Esophagus squamous epithelium (tissue), 5 donors: ENCODE results near the gene ITSN2. TPM values are rescaled to one million over a fixed set of nuclear protein-coding genes. Genes with fewer than 3 reads are reported as not detected.

Source experiments
- DNase-seq: peaks from one replicate; lab custom pipeline; 2025; lab: John Stamatoyannopoulos, UW
- H3K27ac ChIP-seq, 4 donors: fragments of 200-600 bp; sonication (generic); one replicate each; pipeline ENCODE4 v1.5.1; 2016 to 2019; ENCODE audit warnings: mild to moderate bottlenecking in 1 of 4
- H3K27me3 ChIP-seq, 4 donors: fragments of 200-600 bp; sonication (generic); 1 replicate in 3 of 4; 2 replicates in 1 of 4; pipeline versions ENCODE4 v1.5.1 to v1.6.0; 2017 to 2021; ENCODE audit warnings: antibody characterized with exemption in 1 of 4
- H3K36me3 ChIP-seq, 3 donors: fragments of 200-600 bp; sonication (generic); one replicate each; pipeline ENCODE4 v1.5.1; 2016 to 2019
- H3K4me1 ChIP-seq, 3 donors: fragments of 200-600 bp; sonication (generic); one replicate each; pipeline ENCODE4 v1.5.1; 2017 to 2019
- H3K4me3 ChIP-seq, 4 donors: fragments of 200-600 bp; sonication (generic); 1 replicate in 3 of 4; 2 replicates in 1 of 4; pipeline ENCODE4 v1.5.1; 2016 to 2019; ENCODE audit warnings: mild to moderate bottlenecking in 2 of 4, moderate library complexity in 1 of 4
- H3K9me3 ChIP-seq, 3 donors: fragments of 200-600 bp; sonication (generic); one replicate each; pipeline ENCODE4 v1.5.1; 2016 to 2019
- CTCF ChIP-seq, 6 experiments: fragments of 450-650 bp in 4 of 6; fragments of 200-600 bp in 2 of 6; sonication (generic) in 2 of 6; IDR thresholded peaks; one replicate each; pipeline ENCODE4 v1.5.1; 2016 to 2019; ENCODE audit warnings: antibody characterized with exemption in 6 of 6, mild to moderate bottlenecking in 4 of 6, moderate library complexity in 4 of 6
- POLR2A ChIP-seq, 4 donors: fragments of 450-650 bp; IDR thresholded peaks; one replicate each; pipeline ENCODE4 v1.6.1; 2017; ENCODE audit warnings: antibody characterized with exemption in 4 of 4, mild to moderate bottlenecking in 4 of 4, moderate library complexity in 3 of 4
- WGBS, 2 donors: methylation state at CpG; one replicate each; pipeline ENCODE4 v1.1.5; 2018; 5-methylcytosine and 5-hydroxymethylcytosine counted together
- intact Hi-C: fragments of 100-400 bp; cut with DNase I; formaldehyde crosslinking; loops from one replicate; pipeline ENCODE4 v1.15.0; 2022
- total RNA-seq, 4 donors: library from RNA; depleted of rRNA; stranded (reverse); fragments of >200 nt; gene quantifications; one replicate each; pipeline ENCODE4 v1.1.0, GENCODE V29; 2016
- donor health status: DM: yes; HTN: yes; CAD: no.

ITSN2 gene
- total RNA-seq, 4 donors from 2014 or later, result 58.3 to 98.0 (median 65.3) TPM

DNA sequence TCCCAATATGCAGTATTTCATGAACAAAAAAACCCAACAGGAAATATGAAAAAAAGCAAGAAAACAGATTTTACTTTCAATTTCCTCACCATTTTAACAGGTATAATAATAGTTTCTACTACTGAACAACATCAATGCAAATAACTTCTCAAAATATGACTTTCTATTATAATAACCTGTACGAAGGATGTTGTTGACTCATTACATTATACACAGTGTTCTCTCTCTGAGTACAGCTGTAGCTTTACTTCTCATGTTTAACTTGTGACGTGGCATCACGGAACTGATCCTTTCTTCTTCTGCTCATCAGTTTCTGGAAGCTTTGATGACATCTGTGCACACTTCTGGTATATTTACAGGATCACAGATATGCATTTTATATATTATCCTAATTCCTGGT lies 145.5 kb downstream of the ITSN2 start:
- no peaks in the 10 kb centered on the region for H3K27me3 ChIP-seq
- no peaks in the 10 kb centered on the region for H3K9me3 ChIP-seq
- no peak for DNase-seq
- intact Hi-C loops, result no loop called here
- no peak for TF ChIP-seq POLR2A (IDR thresholded peaks at IDR 0.05)
- TF ChIP-seq CTCF (IDR thresholded peaks at IDR 0.05), result no peak
- WGBS, 2 donors, result 82 to 85% methylated on average over 3 of the region's 3 CpGs
- no peaks in the 10 kb centered on the region for H3K4me1 ChIP-seq
- H3K4me3 ChIP-seq, result no peak overlapping the region
- no peak overlapping the region for H3K27ac ChIP-seq
- H3K36me3 ChIP-seq, result peaks cover 6 to 97% (median 13%) of the 10 kb centered on the region in 3 donors

GRCh38 chr2:24211408-24211807 lies 148.9 kb downstream of the ITSN2 start:
- Histone ChIP-seq H3K9me3 (no peaks in the 10 kb centered on the region), H3K27ac (no peak overlapping the region), H3K4me1 (no peaks in the 10 kb centered on the region), H3K36me3 (peaks cover 16 to 99% (median 32%) of the 10 kb centered on the region in 3 donors), H3K27me3 (no peaks in the 10 kb centered on the region), H3K4me3 (no peak overlapping the region)
- 79 to 84% methylated on average over 7 of the region's 7 CpGs for WGBS, 2 donors
- TF ChIP-seq POLR2A (IDR thresholded peaks at IDR 0.05) (no peak), CTCF (IDR thresholded peaks at IDR 0.05) (no peak)
- intact Hi-C loops, result no loop called here
- DNase-seq, result no peak

- 89 to 95% methylated on average over 5 to 13 of the region's 21 CpGs for WGBS, 2 donors
- Histone ChIP-seq H3K4me1 (no peaks in the 10 kb centered on the region), H3K4me3 (no peak overlapping the region), H3K27ac (no peak overlapping the region), H3K27me3 (no peaks in the 10 kb centered on the region), H3K36me3 (peaks cover 16 to 99% (median 25%) of the 10 kb centered on the region in 3 donors), H3K9me3 (no peaks in the 10 kb centered on the region)
- intact Hi-C loops, result no loop called here
- DNase-seq, result no peak
- TF ChIP-seq CTCF (IDR thresholded peaks at IDR 0.05) (no peak), POLR2A (IDR thresholded peaks at IDR 0.05) (no peak)
Measured at GRCh38 chr2:24210723-24211122, 149.6 kb downstream of the ITSN2 start.

DNA sequence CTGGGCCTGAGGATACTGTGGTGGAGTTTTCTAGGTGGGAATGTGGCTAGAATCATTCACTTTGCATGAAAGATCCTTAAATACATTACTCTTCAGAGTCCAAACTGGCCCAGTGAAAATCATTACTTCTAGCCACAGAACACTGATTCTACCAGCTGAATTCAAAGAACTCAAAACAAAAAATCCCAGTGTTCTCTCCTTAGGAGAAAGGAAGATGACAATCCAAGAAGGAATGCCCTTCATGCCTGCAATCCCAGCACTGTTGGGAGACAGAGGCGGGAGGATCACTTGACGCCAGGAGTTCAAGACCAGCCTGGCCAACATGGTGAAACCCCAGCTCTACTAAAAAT lies 150.3 kb downstream of the ITSN2 start:
- WGBS, 2 donors, result 94 to 100% methylated on average over 2 of the region's 2 CpGs
- peaks cover 21 to 99% (median 24%) of the 10 kb centered on the region in 3 donors for H3K36me3 ChIP-seq

More for the DNA sequence above, 150.3 kb downstream of the ITSN2 start:
- no peaks in the 10 kb centered on the region for H3K4me1 ChIP-seq
- no peak overlapping the region for H3K4me3 ChIP-seq
- no peak overlapping the region for H3K27ac ChIP-seq
- intact Hi-C loops, result no loop called here
- no peaks in the 10 kb centered on the region for H3K9me3 ChIP-seq
- TF ChIP-seq CTCF (IDR thresholded peaks at IDR 0.05), result no peak
- TF ChIP-seq POLR2A (IDR thresholded peaks at IDR 0.05), result no peak
- DNase-seq, result no peak
- H3K27me3 ChIP-seq, result no peaks in the 10 kb centered on the region
